HCT116 (cell line): Measurements from ENCODE around the gene UVRAG. TPM values are rescaled to one million over a fixed set of nuclear protein-coding genes. Genes with fewer than 3 reads are reported as not detected.

Experiments used
- ATAC-seq: fragments of 200-7000 bp; cut with Tn5 transposase; 2 replicates; pipeline ENCODE4 v1.9.1; 2020; ENCODE audit warnings: mild to moderate bottlenecking, moderate library complexity
- BruUV-seq: library from RNA; stranded (reverse); fragments of 400-500 nt; replicated peaks from 2 replicates; lab custom pipeline; 2021; lab: Mats Ljungman, UMichigan
- CTCF ChIA-PET: fragments of 300-600 bp; sonication (Branson Sonifier 250); formaldehyde crosslinking; loops from one replicate; lab custom pipeline; 2021; ENCODE audit warnings: antibody characterized with exemption; lab: Charles Lee
- POLR2A ChIA-PET: fragments of 300-600, 350-600 bp; sonication (Branson Sonifier 250); formaldehyde crosslinking; loops from one replicate; lab custom pipeline; 2021; ENCODE audit warnings: antibody characterized with exemption; lab: Charles Lee
- RAD21 ChIA-PET, 2 experiments: fragments of 300-600 bp; sonication (Branson Sonifier 250); formaldehyde crosslinking; loops; one replicate each; lab custom pipeline; 2023; ENCODE audit warnings: low total read pairs in 2 of 2; ENCODE audit not compliant: uncharacterized antibody in 2 of 2, unreplicated experiment in 2 of 2, low non-redundant PET in 1 of 2; lab: Charles Lee
- DNase-seq: peaks from one replicate; pipeline ENCODE4 v3.0.0-alpha.2; 2010; ENCODE audit warnings: low read depth, low spot score
- H2AFZ ChIP-seq: fragments of 200-600 bp; shearing (Covaris generic), sonication (generic); 2 replicates; pipeline ENCODE4 v1.6.1; 2017; ENCODE audit warnings: low read depth, mixed run types, mixed read lengths, antibody characterized with exemption, low read length; ENCODE audit not compliant: poor library complexity, severe bottlenecking
- H3K27ac ChIP-seq: 2 replicates; pipeline ENCODE4 v1.5.1; 2012; ENCODE audit warnings: low read depth, low read length
- H3K27me3 ChIP-seq: fragments of 200-600 bp; sonication (generic); 2 replicates; pipeline ENCODE4 v1.6.1; 2016; ENCODE audit warnings: mixed run types, low read length, mixed read lengths; ENCODE audit not compliant: insufficient read depth
- H3K36me3 ChIP-seq, 2 experiments: fragments of 200-500 bp in 1 of 2; fragments of 200-600 bp in 1 of 2; sonication (Bioruptor generic) in 1 of 2; sonication (generic) in 1 of 2; 2 replicates each; pipeline versions ENCODE4 v1.5.1 to v1.6.1; 2014 to 2016; ENCODE audit warnings: low read length in 2 of 2, inconsistent platforms in 1 of 2, mixed read lengths in 1 of 2, mixed run types in 1 of 2; ENCODE audit not compliant: insufficient read depth in 2 of 2, control insufficient read depth in 1 of 2
- H3K4me1 ChIP-seq, 2 experiments: fragments of 200-600 bp in 1 of 2; sonication (generic) in 1 of 2; 2 replicates each; pipeline versions ENCODE4 v1.5.1 to v1.6.1; 2012 to 2017; ENCODE audit warnings: low read length in 2 of 2, inconsistent platforms in 1 of 2, mild to moderate bottlenecking in 1 of 2, mixed read lengths in 1 of 2, mixed run types in 1 of 2, moderate library complexity in 1 of 2; ENCODE audit not compliant: insufficient read depth in 2 of 2, control insufficient read depth in 1 of 2
- H3K4me2 ChIP-seq: fragments of 200-600 bp; sonication (generic); 2 replicates; pipeline ENCODE4 v1.6.1; 2017; ENCODE audit warnings: mixed run types, low read length, mixed read lengths
- H3K4me3 ChIP-seq, 2 experiments: fragments of 200-600 bp in 1 of 2; sonication (generic) in 1 of 2; replicated peaks in 1 of 2; 2 replicates each; pipeline ENCODE4 v1.5.1; 2011 to 2016; ENCODE audit warnings: low read length in 2 of 2, control low read depth in 1 of 2, low read depth in 1 of 2, mild to moderate bottlenecking in 1 of 2, mixed read lengths in 1 of 2, mixed run types in 1 of 2
- H3K79me2 ChIP-seq: fragments of 200-600 bp; sonication (generic); 2 replicates; pipeline ENCODE4 v1.6.1; 2017; ENCODE audit warnings: mild to moderate bottlenecking, mixed run types, low read length, moderate library complexity, mixed read lengths; ENCODE audit not compliant: insufficient read depth
- H3K9ac ChIP-seq: fragments of 200-600 bp; sonication (generic); 2 replicates; pipeline ENCODE4 v1.6.1; 2016; ENCODE audit warnings: low read length, mixed read lengths
- H3K9me2 ChIP-seq: fragments of 200-600 bp; sonication (generic), shearing (Covaris generic); 2 replicates; pipeline ENCODE4 v1.6.1; 2017; ENCODE audit warnings: mixed run types, mild to moderate bottlenecking, moderate library complexity; ENCODE audit not compliant: insufficient read depth
- H3K9me3 ChIP-seq, 2 experiments: fragments of 200-500 bp in 1 of 2; fragments of 200-600 bp in 1 of 2; sonication (Bioruptor generic) in 1 of 2; sonication (generic) in 1 of 2; 2 replicates each; pipeline ENCODE4 v1.6.1; 2014 to 2017; ENCODE audit warnings: low read length in 2 of 2, mixed read lengths in 2 of 2, inconsistent platforms in 1 of 2, low read depth in 1 of 2, mild to moderate bottlenecking in 1 of 2, mixed run types in 1 of 2, moderate library complexity in 1 of 2; ENCODE audit not compliant: control insufficient read depth in 1 of 2, insufficient read depth in 1 of 2
- H4K20me1 ChIP-seq: fragments of 200-600 bp; sonication (generic), shearing (Covaris generic); 2 replicates; pipeline ENCODE4 v1.6.1; 2017; ENCODE audit warnings: mixed run types, mild to moderate bottlenecking, moderate library complexity; ENCODE audit not compliant: insufficient read depth
- CBX3 ChIP-seq: IDR thresholded peaks from 2 replicates; pipeline ENCODE4 v1.6.1; 2012; ENCODE audit warnings: low read depth
- CEBPB ChIP-seq: IDR thresholded peaks from 2 replicates; pipeline ENCODE4 v1.6.1; 2012; ENCODE audit warnings: low read depth
- EGR1 ChIP-seq: IDR thresholded peaks from 2 replicates; pipeline ENCODE4 v1.6.1; 2012; ENCODE audit warnings: low read depth
- EZH2 ChIP-seq: fragments of 200-600 bp; sonication (generic); IDR thresholded peaks from 2 replicates; pipeline ENCODE4 v1.6.1; 2017; ENCODE audit warnings: antibody characterized with exemption, mixed run types
- EZH2phosphoT487 ChIP-seq: fragments of 200-600 bp; IDR thresholded peaks from 2 replicates; pipeline ENCODE4 v1.6.1; 2018; ENCODE audit warnings: antibody characterized with exemption, borderline replicate concordance
- FOSL1 ChIP-seq: IDR thresholded peaks from 2 replicates; pipeline ENCODE4 v1.6.1; 2012; ENCODE audit warnings: low read depth
- JUND ChIP-seq: IDR thresholded peaks from 2 replicates; pipeline ENCODE4 v1.6.1; 2012
- POLR2A ChIP-seq: IDR thresholded peaks from 2 replicates; pipeline ENCODE4 v1.7.0; 2011; ENCODE audit warnings: borderline replicate concordance; ENCODE audit not compliant: insufficient read depth, insufficient read length; ENCODE audit errors: extremely low read depth
- RAD21 ChIP-seq: IDR thresholded peaks from 2 replicates; pipeline ENCODE4 v1.6.1; 2012; ENCODE audit warnings: low read depth, mild to moderate bottlenecking
- SIN3A ChIP-seq: IDR thresholded peaks from 2 replicates; pipeline ENCODE4 v1.6.1; 2012; ENCODE audit warnings: low read depth
- SP1 ChIP-seq: IDR thresholded peaks from 2 replicates; pipeline ENCODE4 v1.6.1; 2012; ENCODE audit warnings: low read depth
- SRF ChIP-seq: IDR thresholded peaks from 2 replicates; pipeline ENCODE4 v1.6.1; 2012; ENCODE audit warnings: low read depth
- TCF7L2 ChIP-seq: IDR thresholded peaks from 2 replicates; pipeline ENCODE4 v1.7.0; 2011; ENCODE audit warnings: borderline replicate concordance, inconsistent platforms; ENCODE audit not compliant: insufficient read depth, insufficient read length; ENCODE audit errors: extremely low read depth
- YY1 ChIP-seq: IDR thresholded peaks from 2 replicates; pipeline ENCODE4 v1.6.1; 2011; ENCODE audit warnings: low read length, low read depth, moderate library complexity, mild to moderate bottlenecking; ENCODE audit not compliant: insufficient replicate concordance; ENCODE audit errors: extremely low read depth
- ZNF274 ChIP-seq: fragments of 200-500 bp; sonication (Bioruptor generic); IDR thresholded peaks from 2 replicates; pipeline ENCODE4 v1.6.1; 2014; ENCODE audit warnings: mild to moderate bottlenecking, low read depth, low read length, inconsistent platforms
- intact Hi-C: fragments of 100-400 bp; cut with micrococcal nuclease; formaldehyde crosslinking; loops from 2 replicates; pipeline ENCODE4 v1.10.0; 2022
- total RNA-seq: library from RNA; stranded (reverse); gene quantifications from one replicate; pipeline ENCODE4 v1.2.1, GENCODE V29; 2021; ENCODE audit not compliant: unreplicated experiment
- TF ChIP-seq, protein P1 (sequence below): IDR thresholded peaks from 2 replicates; pipeline ENCODE4 v1.6.1; 2011; ENCODE audit warnings: mild to moderate bottlenecking, low read length, moderate library complexity; ENCODE audit not compliant: insufficient replicate concordance; ENCODE audit errors: extremely low read depth
- TF ChIP-seq, protein P2 (sequence below): IDR thresholded peaks from 2 replicates; pipeline ENCODE4 v1.6.1; 2012; ENCODE audit warnings: low read depth
- TF ChIP-seq, protein P3 (sequence below): IDR thresholded peaks from 2 replicates; pipeline ENCODE4 v1.6.1; 2012

UVRAG gene
- total RNA-seq, 1 experiment from 2014 or later = 12.3 TPM

DNA sequence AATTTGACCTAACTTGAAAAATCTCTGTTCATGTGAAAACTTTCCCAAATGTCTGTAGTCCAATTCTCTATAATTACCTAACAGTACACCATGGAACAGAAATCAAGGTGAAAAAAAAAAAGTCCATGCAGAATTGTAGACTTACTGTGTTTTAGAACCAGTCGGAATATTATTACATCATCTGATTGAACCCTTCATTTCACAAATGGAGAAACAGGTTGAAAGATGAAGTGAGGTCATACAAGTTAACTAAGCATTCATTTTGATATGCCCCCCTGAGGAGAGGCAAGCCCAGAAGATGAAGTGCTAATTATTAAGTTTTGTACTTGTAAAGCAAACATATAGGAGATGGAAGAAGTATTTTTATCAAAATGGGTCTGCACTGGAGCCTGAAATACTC is 211.9 kb downstream of the UVRAG start:
- H3K4me1 ChIP-seq = no peaks in the 10 kb centered on the region
- POLR2A ChIA-PET = no interaction called here
- RAD21 ChIA-PET = no interaction called here
- H3K79me2 ChIP-seq = no peaks in the 10 kb centered on the region
- no peaks in the 10 kb centered on the region for H3K36me3 ChIP-seq
- H2AFZ ChIP-seq = no peak overlapping the region
- TF ChIP-seq EZH2phosphoT487 (no peak), SP1 (no peak), SRF (no peak), EZH2 (no peak), SIN3A (no peak), FOSL1 (no peak), EGR1 (no peak), RAD21 (no peak), TCF7L2 (no peak), CEBPB (no peak), YY1 (no peak), JUND (no peak), POLR2A (no peak), CBX3 (no peak), ZNF274 (no peak)
- TF ChIP-seq, protein P1, sequence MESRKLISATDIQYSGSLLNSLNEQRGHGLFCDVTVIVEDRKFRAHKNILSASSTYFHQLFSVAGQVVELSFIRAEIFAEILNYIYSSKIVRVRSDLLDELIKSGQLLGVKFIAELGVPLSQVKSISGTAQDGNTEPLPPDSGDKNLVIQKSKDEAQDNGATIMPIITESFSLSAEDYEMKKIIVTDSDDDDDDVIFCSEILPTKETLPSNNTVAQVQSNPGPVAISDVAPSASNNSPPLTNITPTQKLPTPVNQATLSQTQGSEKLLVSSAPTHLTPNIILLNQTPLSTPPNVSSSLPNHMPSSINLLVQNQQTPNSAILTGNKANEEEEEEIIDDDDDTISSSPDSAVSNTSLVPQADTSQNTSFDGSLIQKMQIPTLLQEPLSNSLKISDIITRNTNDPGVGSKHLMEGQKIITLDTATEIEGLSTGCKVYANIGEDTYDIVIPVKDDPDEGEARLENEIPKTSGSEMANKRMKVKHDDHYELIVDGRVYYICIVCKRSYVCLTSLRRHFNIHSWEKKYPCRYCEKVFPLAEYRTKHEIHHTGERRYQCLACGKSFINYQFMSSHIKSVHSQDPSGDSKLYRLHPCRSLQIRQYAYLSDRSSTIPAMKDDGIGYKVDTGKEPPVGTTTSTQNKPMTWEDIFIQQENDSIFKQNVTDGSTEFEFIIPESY = no peak
- TF ChIP-seq, protein P2, sequence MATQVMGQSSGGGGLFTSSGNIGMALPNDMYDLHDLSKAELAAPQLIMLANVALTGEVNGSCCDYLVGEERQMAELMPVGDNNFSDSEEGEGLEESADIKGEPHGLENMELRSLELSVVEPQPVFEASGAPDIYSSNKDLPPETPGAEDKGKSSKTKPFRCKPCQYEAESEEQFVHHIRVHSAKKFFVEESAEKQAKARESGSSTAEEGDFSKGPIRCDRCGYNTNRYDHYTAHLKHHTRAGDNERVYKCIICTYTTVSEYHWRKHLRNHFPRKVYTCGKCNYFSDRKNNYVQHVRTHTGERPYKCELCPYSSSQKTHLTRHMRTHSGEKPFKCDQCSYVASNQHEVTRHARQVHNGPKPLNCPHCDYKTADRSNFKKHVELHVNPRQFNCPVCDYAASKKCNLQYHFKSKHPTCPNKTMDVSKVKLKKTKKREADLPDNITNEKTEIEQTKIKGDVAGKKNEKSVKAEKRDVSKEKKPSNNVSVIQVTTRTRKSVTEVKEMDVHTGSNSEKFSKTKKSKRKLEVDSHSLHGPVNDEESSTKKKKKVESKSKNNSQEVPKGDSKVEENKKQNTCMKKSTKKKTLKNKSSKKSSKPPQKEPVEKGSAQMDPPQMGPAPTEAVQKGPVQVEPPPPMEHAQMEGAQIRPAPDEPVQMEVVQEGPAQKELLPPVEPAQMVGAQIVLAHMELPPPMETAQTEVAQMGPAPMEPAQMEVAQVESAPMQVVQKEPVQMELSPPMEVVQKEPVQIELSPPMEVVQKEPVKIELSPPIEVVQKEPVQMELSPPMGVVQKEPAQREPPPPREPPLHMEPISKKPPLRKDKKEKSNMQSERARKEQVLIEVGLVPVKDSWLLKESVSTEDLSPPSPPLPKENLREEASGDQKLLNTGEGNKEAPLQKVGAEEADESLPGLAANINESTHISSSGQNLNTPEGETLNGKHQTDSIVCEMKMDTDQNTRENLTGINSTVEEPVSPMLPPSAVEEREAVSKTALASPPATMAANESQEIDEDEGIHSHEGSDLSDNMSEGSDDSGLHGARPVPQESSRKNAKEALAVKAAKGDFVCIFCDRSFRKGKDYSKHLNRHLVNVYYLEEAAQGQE = no peak
- TF ChIP-seq, protein P3, sequence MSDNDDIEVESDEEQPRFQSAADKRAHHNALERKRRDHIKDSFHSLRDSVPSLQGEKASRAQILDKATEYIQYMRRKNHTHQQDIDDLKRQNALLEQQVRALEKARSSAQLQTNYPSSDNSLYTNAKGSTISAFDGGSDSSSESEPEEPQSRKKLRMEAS = no peak
- no TSS peak for BruUV-seq
- no peaks in the 10 kb centered on the region for H3K27me3 ChIP-seq
- H3K27ac ChIP-seq = no peak overlapping the region
- H3K9ac ChIP-seq = no peak overlapping the region
- no peak overlapping the region for H3K4me3 ChIP-seq
- ATAC-seq = no peak
- CTCF ChIA-PET = no interaction called here
- no peak for DNase-seq
- no peaks in the 10 kb centered on the region for H3K9me3 ChIP-seq
- intact Hi-C loops = no loop called here
- H4K20me1 ChIP-seq = no peaks in the 10 kb centered on the region
- H3K4me2 ChIP-seq = no peak overlapping the region
- no peaks in the 10 kb centered on the region for H3K9me2 ChIP-seq
